Measurements from ENCODE around the gene MYO3A. TPM values are rescaled to one million over a fixed set of nuclear protein-coding genes. Genes with fewer than 3 reads are reported as not detected.

MYO3A gene
- total RNA-seq, 2 donors from 2014 or later, result 5.2 TPM; not detected in 1

- WGBS, result 75% methylated on average over 5 of the region's 5 CpGs
- Histone ChIP-seq H3K27ac (no peak overlapping the region), H3K36me3 (no peaks in the 10 kb centered on the region), H3K4me3 (no peak overlapping the region), H3K4me1 (replicated peaks) (no peaks in the 10 kb centered on the region), H3K9me3 (no peaks in the 10 kb centered on the region), H3K27me3 (replicated peaks; ENCODE audit: insufficient read depth) (no peaks in the 10 kb centered on the region)
- TF ChIP-seq, protein P1, sequence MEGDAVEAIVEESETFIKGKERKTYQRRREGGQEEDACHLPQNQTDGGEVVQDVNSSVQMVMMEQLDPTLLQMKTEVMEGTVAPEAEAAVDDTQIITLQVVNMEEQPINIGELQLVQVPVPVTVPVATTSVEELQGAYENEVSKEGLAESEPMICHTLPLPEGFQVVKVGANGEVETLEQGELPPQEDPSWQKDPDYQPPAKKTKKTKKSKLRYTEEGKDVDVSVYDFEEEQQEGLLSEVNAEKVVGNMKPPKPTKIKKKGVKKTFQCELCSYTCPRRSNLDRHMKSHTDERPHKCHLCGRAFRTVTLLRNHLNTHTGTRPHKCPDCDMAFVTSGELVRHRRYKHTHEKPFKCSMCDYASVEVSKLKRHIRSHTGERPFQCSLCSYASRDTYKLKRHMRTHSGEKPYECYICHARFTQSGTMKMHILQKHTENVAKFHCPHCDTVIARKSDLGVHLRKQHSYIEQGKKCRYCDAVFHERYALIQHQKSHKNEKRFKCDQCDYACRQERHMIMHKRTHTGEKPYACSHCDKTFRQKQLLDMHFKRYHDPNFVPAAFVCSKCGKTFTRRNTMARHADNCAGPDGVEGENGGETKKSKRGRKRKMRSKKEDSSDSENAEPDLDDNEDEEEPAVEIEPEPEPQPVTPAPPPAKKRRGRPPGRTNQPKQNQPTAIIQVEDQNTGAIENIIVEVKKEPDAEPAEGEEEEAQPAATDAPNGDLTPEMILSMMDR (IDR thresholded peaks at IDR 0.05), result no peak
- intact Hi-C loops (cut with DNase I), result no loop called here
- no peak for DNase-seq (ENCODE audit: low spot score)
These were observed 260.2 kb downstream of the MYO3A start for GRCh38 chr10:26194275-26194674.

GRCh38 chr10:26197248-26197647 is 263.2 kb downstream of the MYO3A start:
- Histone ChIP-seq H3K27me3 (replicated peaks; ENCODE audit: insufficient read depth) (no peaks in the 10 kb centered on the region), H3K9me3 (no peaks in the 10 kb centered on the region), H3K36me3 (no peaks in the 10 kb centered on the region), H3K4me3 (no peak overlapping the region), H3K4me1 (replicated peaks) (no peaks in the 10 kb centered on the region), H3K27ac (no peak overlapping the region)
- DNase-seq (ENCODE audit: low spot score), result no peak
- 90% methylated on average over 2 of the region's 2 CpGs for WGBS
- intact Hi-C loops (cut with DNase I), result no loop called here
- TF ChIP-seq, protein P1 (IDR thresholded peaks at IDR 0.05), result no peak
- TF ChIP-seq POLR2AphosphoS5 (IDR thresholded peaks at IDR 0.05) (no peak), POLR2A (IDR thresholded peaks at IDR 0.05) (no peak)

DNA sequence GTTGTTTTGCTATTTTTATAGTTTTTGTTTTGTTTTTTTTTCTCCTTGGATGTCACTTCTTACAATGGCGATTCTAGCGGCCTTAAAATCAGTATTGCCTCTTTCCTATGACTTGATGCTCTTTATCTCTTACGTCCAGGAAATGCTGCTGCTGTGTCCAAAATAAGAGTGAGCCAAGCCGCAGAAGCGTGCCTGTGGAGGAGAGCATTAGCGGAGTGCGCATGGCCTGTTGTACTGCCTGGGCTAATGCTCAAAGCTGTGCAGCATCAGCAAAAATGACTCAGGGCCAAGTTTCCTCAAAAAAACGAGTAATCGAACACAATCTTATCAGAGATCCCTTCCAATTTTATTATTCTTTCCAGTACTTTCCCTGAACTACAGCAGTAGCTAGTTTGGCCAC is 264.1 kb downstream of the MYO3A start:
- no peaks in the 10 kb centered on the region for H3K4me1 ChIP-seq (replicated peaks)
- H3K36me3 ChIP-seq, result no peaks in the 10 kb centered on the region
- 93% methylated on average over 9 of the region's 9 CpGs for WGBS
- no peak for DNase-seq (ENCODE audit: low spot score)
- no peaks in the 10 kb centered on the region for H3K27me3 ChIP-seq (replicated peaks; ENCODE audit: insufficient read depth)
- intact Hi-C loops (cut with DNase I), result no loop called here
- no peak overlapping the region for H3K27ac ChIP-seq
- no peak overlapping the region for H3K4me3 ChIP-seq
- no peaks in the 10 kb centered on the region for H3K9me3 ChIP-seq
- no peak for TF ChIP-seq POLR2A (IDR thresholded peaks at IDR 0.05)

DNA sequence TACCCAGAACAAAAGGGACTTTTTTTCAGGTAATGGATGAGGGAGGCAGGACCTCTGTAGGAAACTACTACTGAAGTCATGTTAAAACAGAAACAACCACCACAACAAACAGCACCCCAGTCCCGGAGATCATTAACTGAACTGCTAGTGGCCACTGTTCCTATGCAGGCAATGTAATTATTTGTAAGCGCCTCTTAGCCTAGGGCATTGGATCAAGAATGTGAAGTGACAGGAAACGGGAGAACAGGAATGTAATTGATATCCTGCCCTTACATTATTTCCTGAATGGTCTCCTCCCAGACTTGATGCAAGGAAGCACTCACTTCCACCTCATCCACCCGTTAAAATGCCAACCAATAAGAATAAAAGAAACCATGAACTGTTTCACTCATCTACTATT is 265.8 kb downstream of the MYO3A start:
- no peak for DNase-seq (ENCODE audit: low spot score)
- H3K4me1 ChIP-seq (replicated peaks), result no peaks in the 10 kb centered on the region
- H3K36me3 ChIP-seq, result no peaks in the 10 kb centered on the region
- H3K4me3 ChIP-seq, result no peak overlapping the region
- WGBS, result 31% methylated on average over 4 of the region's 4 CpGs
- no peaks in the 10 kb centered on the region for H3K9me3 ChIP-seq
- TF ChIP-seq, protein P1 (IDR thresholded peaks at IDR 0.05), result no peak
- TF ChIP-seq POLR2AphosphoS5 (IDR thresholded peaks at IDR 0.05), result no peak
- no peak for TF ChIP-seq POLR2A (IDR thresholded peaks at IDR 0.05)
- H3K27ac ChIP-seq, result no peak overlapping the region
- intact Hi-C loops (cut with DNase I), result no loop called here
- H3K27me3 ChIP-seq (replicated peaks; ENCODE audit: insufficient read depth), result no peaks in the 10 kb centered on the region

DNA sequence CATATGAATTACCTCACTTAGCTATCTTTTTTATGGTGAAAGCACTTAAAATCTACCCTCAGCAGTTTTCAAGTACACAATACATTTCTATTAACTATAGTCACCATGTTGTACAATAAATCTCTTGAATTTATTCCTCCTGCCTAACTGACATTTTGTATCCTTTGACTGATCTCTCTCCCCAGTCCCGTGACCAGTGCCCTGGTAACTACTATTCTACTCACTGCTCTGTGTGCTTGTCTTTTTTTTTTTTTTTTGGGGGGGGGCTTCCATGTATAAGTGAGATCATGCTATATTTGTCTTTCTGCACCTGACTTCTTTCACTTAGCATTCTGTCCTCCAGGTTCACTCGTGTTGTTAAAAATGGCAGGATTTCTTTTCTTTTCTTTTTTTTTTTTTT is 271.2 kb downstream of the MYO3A start:
- Histone ChIP-seq H3K27ac (no peak overlapping the region), H3K4me1 (replicated peaks) (no peaks in the 10 kb centered on the region), H3K4me3 (no peak overlapping the region), H3K9me3 (no peaks in the 10 kb centered on the region), H3K27me3 (replicated peaks; ENCODE audit: insufficient read depth) (no peaks in the 10 kb centered on the region), H3K36me3 (no peaks in the 10 kb centered on the region)
- WGBS, result 37% methylated on average over 2 of the region's 2 CpGs
- intact Hi-C loops (cut with DNase I), result no loop called here
- TF ChIP-seq, protein P1 (IDR thresholded peaks at IDR 0.05), result no peak
- TF ChIP-seq POLR2AphosphoS5 (IDR thresholded peaks at IDR 0.05) (no peak), POLR2A (IDR thresholded peaks at IDR 0.05) (no peak)
- DNase-seq (ENCODE audit: low spot score), result no peak

Measured in prostate gland (tissue), 2 donors.